ENCODE data around the gene CCDC188. TPM values are rescaled to one million over a fixed set of nuclear protein-coding genes. Genes with fewer than 3 reads are reported as not detected.
A peak's percentile ranks its signal among the peaks of the same experiment; 100 is the strongest.

Gene CCDC188
- total and polyA plus RNA-seq, 2 of the 13 experiments (the other 11 are each of a cell fraction or from before 2014, with no cell fraction given) = not detected

- no peak for TF ChIP-seq XBP1 (CRISPR knock-in tag; IDR thresholded peaks at IDR 0.05)
- TF ChIP-seq HOXA5 (CRISPR knock-in tag; IDR thresholded peaks at IDR 0.05) = peak; percentile 18; the same call in 1 of the 2 replicates
- 0 out of 2 replicates have a peak, but pooled peaks have one; percentile 34 for TF ChIP-seq ZNF552 (CRISPR knock-in tag; IDR thresholded peaks at IDR 0.05; ENCODE audit: borderline replicate concordance)
- TF ChIP-seq RNF2 (conservative IDR thresholded peaks at IDR 0.05; ENCODE audit: low read depth) = peak; percentile 97
- TF ChIP-seq AGO2 (optimal IDR thresholded peaks at IDR 0.05; ENCODE audit: low read depth, low read length) = peak; percentile 26
- TF ChIP-seq GABPA (IDR thresholded peaks at IDR 0.05; ENCODE audit: low read depth, low read length) = peak; percentile 91
- peak; percentile 90 for TF ChIP-seq GABPA (CRISPR knock-in tag; IDR thresholded peaks at IDR 0.05; ENCODE audit: low read depth)
- peak; percentile 99 for TF ChIP-seq ZBTB25 (CRISPR knock-in tag; IDR thresholded peaks at IDR 0.05)
- no peak for TF ChIP-seq AGO1 (IDR thresholded peaks at IDR 0.05; ENCODE audit: low read depth, low read length, poor library complexity, severe bottlenecking)
- TF ChIP-seq MXD1 (CRISPR knock-in tag; IDR thresholded peaks at IDR 0.05) = peak; percentile 70
- TF ChIP-seq ZFP36 (IDR thresholded peaks at IDR 0.05; ENCODE audit: borderline replicate concordance, low read depth, low read length, partially characterized antibody) = no peak
- TF ChIP-seq KDM6A (CRISPR knock-in tag; IDR thresholded peaks at IDR 0.05; ENCODE audit: low read depth) = no peak
- TF ChIP-seq SMC3 (IDR thresholded peaks at IDR 0.05; ENCODE audit: low read length) = no peak
- TF ChIP-seq ZNF891 (CRISPR knock-in tag; IDR thresholded peaks at IDR 0.05) = no peak
- no peak for TF ChIP-seq RBM22 (optimal IDR thresholded peaks at IDR 0.05; ENCODE audit: low read length)
- no peak for TF ChIP-seq HMGA1 (CRISPR knock-in tag; conservative IDR thresholded peaks at IDR 0.05)
- peak; percentile 40; the same call in 1 of the 2 replicates for TF ChIP-seq POGZ (CRISPR knock-in tag; IDR thresholded peaks at IDR 0.05)
- peak; percentile 94 for TF ChIP-seq ZIK1 (CRISPR knock-in tag; IDR thresholded peaks at IDR 0.05; ENCODE audit: borderline replicate concordance, low read depth)
- no peak for TF ChIP-seq BCL6 (CRISPR knock-in tag; IDR thresholded peaks at IDR 0.05)
- TF ChIP-seq ZHX1 (CRISPR knock-in tag; IDR thresholded peaks at IDR 0.05; ENCODE audit: low read depth) = peak; percentile 83
- no peak for TF ChIP-seq GATA4 (IDR thresholded peaks at IDR 0.05; ENCODE audit: borderline replicate concordance, low read depth)
- TF ChIP-seq NFKB2 (CRISPR knock-in tag; IDR thresholded peaks at IDR 0.05; ENCODE audit: borderline replicate concordance) = peak; percentile 55; the same call in 1 of the 2 replicates
- TF ChIP-seq ZFP90 (CRISPR knock-in tag; IDR thresholded peaks at IDR 0.05; ENCODE audit: borderline replicate concordance) = peak; percentile 44; the same call in 1 of the 2 replicates
- no peak for TF ChIP-seq ZFP36L2 (CRISPR knock-in tag; IDR thresholded peaks at IDR 0.05)
- TF ChIP-seq KAT7 (CRISPR knock-in tag; IDR thresholded peaks at IDR 0.05; ENCODE audit: borderline replicate concordance) = no peak; the same call in 1 of the 2 replicates
- no peak for TF ChIP-seq KLF6 (CRISPR knock-in tag; IDR thresholded peaks at IDR 0.05)
Measured at GRCh38 chr22:20116951-20117632, 33.8 kb downstream of the CCDC188 start, which contains the start of gene TRMT2A (continued).
